ENCODE data around the gene TAL1.

The TAL1 gene

DNA sequence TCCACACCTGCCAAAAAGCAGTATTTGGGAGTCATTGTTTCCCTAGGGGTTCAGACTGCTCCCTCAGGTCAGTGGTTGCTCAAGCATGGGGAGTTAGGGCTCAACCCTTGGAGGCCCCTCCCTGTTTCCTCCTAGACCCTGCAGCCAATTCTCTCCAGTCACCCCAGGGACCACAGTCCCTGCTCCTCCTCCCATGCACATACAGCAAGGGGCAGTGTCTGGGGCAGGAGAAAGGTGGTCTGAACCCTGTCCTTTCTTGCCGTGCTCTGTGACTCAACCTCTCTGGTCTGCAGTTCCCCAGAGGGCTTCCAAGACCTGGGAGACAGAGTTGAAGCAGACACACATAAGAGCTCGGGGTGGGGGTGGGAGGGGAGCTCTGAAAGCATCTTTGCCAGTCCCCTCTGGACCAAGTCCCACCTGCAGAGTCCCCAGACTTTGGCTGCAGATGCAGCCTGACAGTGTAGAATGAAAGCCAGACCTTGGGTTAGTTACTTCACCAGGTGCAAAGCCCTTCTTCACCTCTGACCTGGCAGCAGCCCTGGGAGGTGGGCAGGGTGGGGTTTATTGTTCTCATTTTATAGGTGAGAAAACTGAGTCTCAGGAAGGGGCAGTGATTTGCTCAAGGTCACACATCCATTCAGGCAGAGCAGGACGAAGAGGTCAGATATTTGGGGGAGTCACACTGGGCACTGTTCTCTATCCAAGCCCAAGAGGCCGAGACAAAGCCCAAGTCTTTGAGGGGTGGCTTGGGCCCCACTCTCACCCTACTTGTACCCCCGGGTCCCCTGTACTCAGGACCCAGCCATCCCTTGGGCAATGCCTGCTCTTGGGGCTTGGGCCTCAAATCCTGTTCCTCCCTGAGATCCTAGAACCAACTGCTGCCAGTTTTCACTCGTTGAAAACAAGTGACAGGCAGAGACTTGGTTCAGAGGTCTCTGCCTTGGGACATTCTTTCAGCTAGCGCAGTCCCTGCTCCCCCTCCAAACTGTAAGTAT, 42.9 kb downstream of the TAL1 start:
- no peak for DNase-seq (ENCODE audit: low spot score)

GRCh38 chr1:47187926-47188250, 44.1 kb downstream of the TAL1 start:
- no peak for DNase-seq (ENCODE audit: low spot score)

GRCh38 chr1:47187231-47187925, 44.6 kb downstream of the TAL1 start:
- DNase-seq (ENCODE audit: low spot score): no peak

DNA sequence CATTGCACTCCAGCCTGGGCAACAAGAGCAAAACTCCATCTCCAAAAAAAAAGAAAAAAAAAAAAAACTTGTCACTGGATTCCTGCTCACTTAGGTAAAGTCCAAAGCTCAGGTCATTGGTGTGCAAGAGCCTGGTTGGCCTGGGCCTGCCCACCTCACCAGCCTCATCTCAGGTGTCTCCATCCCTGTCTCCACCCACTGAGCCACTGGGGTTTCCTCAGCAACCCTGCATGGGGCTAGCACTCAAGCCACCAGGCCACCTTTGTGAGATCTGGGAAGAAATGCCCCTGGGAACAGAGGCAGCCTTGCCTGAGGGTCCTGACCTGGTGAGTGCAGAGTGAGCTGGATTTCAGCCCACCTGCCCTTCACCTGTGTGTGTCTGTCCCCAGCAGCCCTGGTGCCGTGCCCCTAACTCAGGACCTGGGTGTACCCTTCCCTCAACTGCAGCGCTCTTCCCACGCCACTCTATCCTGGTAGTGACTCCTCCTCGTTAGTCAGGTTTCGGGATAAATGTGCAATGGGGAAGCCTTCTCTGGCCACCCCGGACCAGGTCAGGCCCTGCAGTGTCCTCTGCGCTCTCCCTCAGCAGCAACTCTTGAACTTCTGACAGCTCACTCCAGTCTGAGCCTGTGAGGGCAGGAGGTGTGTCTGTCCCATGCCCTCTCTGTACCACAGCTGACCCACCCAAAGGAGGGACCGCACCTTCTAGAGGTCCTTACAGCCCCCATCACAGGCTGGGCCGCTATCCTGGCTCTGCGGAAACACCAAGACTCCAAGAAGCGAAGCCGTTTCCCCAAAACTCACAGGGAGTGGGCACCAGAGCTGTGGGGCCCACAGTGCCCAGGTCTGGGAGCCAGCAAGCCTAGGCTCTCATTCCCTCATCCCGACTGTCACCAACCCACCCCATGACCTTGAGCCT, 45.5 kb downstream of the TAL1 start:
- no peak for DNase-seq (ENCODE audit: low spot score)

- no peak for DNase-seq (ENCODE audit: low spot score)
Measured at GRCh38 chr1:47184822-47185677, 47.0 kb downstream of the TAL1 start.

DNA sequence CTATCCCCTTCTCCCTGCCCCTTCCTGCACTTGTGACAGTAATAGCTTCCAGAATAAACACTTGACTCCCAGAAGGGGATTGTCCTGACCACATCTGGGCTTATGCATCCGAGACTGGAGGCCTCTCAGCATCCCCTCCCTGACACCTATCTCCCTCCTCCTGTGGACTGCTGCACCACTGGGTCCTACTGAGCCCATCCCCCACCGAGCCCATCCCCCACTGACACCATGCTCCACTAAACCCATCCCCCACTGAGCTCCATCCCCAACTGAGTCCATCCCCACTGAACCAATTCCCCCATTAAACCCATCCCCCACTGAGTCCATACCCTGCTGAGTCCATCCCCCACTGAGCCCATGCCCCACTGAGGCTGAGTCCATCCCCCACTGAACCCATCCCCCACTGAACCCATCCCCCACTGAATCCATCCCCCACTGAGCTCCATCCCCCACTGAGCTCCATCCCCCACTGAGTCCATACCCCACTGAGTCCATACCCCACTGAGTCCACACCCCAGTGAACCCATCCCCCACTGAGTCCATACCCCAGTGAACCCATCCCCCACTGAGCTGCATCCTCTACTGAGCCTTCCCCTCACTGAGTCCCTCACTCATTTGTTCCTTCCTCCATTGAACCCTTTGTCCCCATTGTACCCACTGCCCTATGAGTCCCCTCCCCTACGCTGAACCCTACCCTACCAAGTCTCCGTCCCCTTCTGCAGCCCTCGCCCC, 47.8 kb downstream of the TAL1 start:
- DNase-seq (ENCODE audit: low spot score): no peak

- no peak for DNase-seq (ENCODE audit: low spot score)
Measured at GRCh38 chr1:47183308-47184089, 48.5 kb downstream of the TAL1 start.

- DNase-seq (ENCODE audit: low spot score): no peak
Measured at GRCh38 chr1:47182676-47183235, 49.3 kb downstream of the TAL1 start.

- no peak for DNase-seq (ENCODE audit: low spot score)
Measured at GRCh38 chr1:47181955-47182675, 49.9 kb downstream of the TAL1 start.

DNA sequence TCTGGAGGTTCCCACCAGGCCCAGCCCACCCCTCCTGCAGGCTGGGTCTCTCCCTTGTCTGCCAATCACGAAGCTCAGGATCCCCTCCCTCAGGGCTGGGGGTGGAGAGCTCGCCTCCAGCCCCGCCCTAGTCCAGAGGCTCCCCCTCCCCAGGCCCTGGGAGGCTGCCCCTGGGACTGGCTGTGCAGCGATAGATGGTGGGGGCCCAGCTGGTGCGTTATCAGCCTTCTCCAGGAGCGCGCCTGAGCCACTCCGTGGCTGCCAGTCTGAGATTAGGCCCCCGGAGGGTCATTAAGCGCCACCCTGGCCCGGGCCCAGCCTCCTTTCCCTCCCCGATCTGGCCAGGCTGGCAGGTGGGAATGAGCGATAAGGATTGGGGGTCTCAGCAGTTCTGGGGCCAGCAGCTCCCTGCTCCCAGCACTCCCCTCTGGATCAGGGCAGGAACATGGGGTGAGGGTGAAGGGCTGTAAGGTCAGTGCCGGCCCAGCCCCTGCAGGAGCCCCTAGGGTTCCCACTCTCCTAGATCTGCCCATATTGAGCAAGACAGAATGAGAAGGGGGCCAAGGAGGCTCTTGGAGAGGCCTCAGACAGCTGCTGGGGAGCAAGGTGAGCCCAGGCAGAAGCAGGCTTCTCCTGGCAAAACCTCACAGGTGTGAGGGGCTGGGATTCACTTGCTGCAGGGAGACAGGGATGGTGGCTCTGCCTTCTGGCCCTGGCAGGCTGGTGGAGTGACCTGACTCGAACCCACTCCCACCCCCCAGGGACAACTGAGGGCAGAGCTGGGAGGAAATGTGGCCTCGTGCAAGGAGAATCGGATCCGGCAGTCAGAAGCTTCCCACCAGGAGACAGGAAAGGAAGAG, 50.7 kb downstream of the TAL1 start:
- no peak for DNase-seq (ENCODE audit: low spot score)

DNA sequence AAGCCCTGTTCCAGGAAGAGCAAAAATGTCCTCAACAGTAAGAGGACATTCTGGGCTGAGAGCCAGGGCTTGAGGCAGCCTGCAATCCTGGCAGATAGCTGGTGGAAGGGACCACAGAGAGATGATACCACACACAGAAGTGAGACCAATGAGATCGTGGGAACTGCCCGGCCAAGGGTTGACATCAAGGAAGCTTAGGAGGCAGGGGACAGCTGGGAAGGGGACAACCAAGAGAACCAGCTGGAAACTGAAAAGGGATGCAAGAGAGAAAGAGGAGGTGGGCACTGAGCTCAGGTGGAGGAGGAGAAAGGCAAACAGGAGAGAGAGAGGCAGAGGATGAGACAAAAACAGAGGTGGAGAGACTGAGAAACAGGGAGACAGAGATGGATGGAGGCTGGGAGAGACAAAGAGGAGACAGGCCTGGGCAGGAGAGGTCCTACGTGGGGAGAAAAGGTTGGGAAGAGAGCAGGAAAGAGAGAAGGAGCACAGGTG, 51.4 kb downstream of the TAL1 start:
- DNase-seq (ENCODE audit: low spot score): no peak

GRCh38 chr1:47179988-47180563, 51.9 kb downstream of the TAL1 start:
- DNase-seq (ENCODE audit: low spot score): no peak

- DNase-seq (ENCODE audit: low spot score): peak; percentile 91
Measured at GRCh38 chr1:47179017-47179987, 52.7 kb downstream of the TAL1 start.

GRCh38 chr1:47178654-47179016, 53.4 kb downstream of the TAL1 start:
- DNase-seq (ENCODE audit: low spot score): no peak

DNA sequence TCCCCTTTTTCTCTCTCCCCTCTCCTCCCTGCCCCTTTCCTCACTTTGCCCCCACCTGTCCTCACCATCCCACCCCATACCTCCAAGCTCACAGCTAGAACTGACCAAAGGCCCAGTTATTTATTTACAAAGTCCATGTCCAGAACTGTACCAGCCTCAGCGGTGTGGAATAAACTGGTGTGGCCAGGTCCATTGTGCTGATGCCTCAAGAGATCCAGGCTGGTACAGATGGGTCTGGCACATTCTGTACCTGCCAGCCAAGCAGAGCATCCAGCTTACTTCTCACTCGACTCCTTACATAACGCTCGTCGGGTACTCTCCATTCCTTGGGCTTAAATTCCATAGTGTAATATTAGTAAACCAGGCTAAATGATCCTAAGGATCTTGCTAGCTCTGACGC, 54.0 kb downstream of the TAL1 start:
- no peak for DNase-seq (ENCODE audit: low spot score)

Data from NAMALWA (cell line).